ENCODE measurements around the gene CER1. TPM values are rescaled to one million over a fixed set of nuclear protein-coding genes. Genes with fewer than 3 reads are reported as not detected.

The CER1 gene
- total and polyA plus RNA-seq, 9 of the 15 experiments (the other 6 are each of a cell fraction or from before 2014, with no cell fraction given) = not detected

- TF ChIP-seq NR4A1 (CRISPR knock-in tag; IDR thresholded peaks at IDR 0.05) = no peak
- TF ChIP-seq NR4A1 (tag; IDR thresholded peaks at IDR 0.05) = no peak
- TF ChIP-seq KLF16 (IDR thresholded peaks at IDR 0.05) = no peak
- TF ChIP-seq SIRT6 (IDR thresholded peaks at IDR 0.05; ENCODE audit: low read depth, low read length) = no peak
- no peak for TF ChIP-seq HLTF (IDR thresholded peaks at IDR 0.05)
- TF ChIP-seq MBD2 (IDR thresholded peaks at IDR 0.05; ENCODE audit: borderline replicate concordance, low read depth) = no peak
- TF ChIP-seq ZEB2 (IDR thresholded peaks at IDR 0.05) = no peak
- no peak for TF ChIP-seq ZNF23 (CRISPR knock-in tag; IDR thresholded peaks at IDR 0.05)
- no peak for TF ChIP-seq ZNF644 (tag; IDR thresholded peaks at IDR 0.05; ENCODE audit: low read depth)
- TF ChIP-seq, protein P1, sequence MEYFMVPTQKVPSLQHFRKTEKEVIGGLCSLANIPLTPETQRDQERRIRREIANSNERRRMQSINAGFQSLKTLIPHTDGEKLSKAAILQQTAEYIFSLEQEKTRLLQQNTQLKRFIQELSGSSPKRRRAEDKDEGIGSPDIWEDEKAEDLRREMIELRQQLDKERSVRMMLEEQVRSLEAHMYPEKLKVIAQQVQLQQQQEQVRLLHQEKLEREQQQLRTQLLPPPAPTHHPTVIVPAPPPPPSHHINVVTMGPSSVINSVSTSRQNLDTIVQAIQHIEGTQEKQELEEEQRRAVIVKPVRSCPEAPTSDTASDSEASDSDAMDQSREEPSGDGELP (CRISPR knock-in tag; IDR thresholded peaks at IDR 0.05; ENCODE audit: borderline replicate concordance) = no peak
- no peak for TF ChIP-seq SMAD1 (IDR thresholded peaks at IDR 0.05; ENCODE audit: low read depth, low read length, partially characterized antibody)
- no peak for TF ChIP-seq BRD4 (IDR thresholded peaks at IDR 0.05)
- no peak for TF ChIP-seq LEF1 (IDR thresholded peaks at IDR 0.05)
- TF ChIP-seq SMAD4 (CRISPR knock-in tag; conservative IDR thresholded peaks at IDR 0.05) = no peak
- TF ChIP-seq ZNF12 (CRISPR knock-in tag; IDR thresholded peaks at IDR 0.05) = no peak
- no peak for TF ChIP-seq PRDM10 (IDR thresholded peaks at IDR 0.05; ENCODE audit: partially characterized antibody)
- no peak for TF ChIP-seq ZNF561 (CRISPR knock-in tag; conservative IDR thresholded peaks at IDR 0.05)
- WGBS (ENCODE audit: insufficient coverage, low coverage, missing lambda C conversion rate) = 6% methylated on average over 1 of the region's 1 CpG
- ATAC-seq = no peak
- no peak overlapping the region for H3K4me2 ChIP-seq (ENCODE audit: insufficient read depth, low read length)
- no peaks in the 10 kb centered on the region for H3K4me1 ChIP-seq (replicated peaks in 1 of 2; ENCODE audit: control insufficient read depth in 2 of 2, insufficient read depth in 2 of 2, low read length in 2 of 2)
- no peak overlapping the region for H2AFZ ChIP-seq (ENCODE audit: low read depth, low read length)
- H3K79me2 ChIP-seq (ENCODE audit: control insufficient read depth, insufficient read depth, low read length) = no peaks in the 10 kb centered on the region
- POLR2A ChIA-PET = no interaction called here
- H3K4me3 ChIP-seq = no peak overlapping the region
- H3K9me3 ChIP-seq (replicated peaks; ENCODE audit: control insufficient read depth, insufficient read depth, low read depth, low read length) = no peaks in the 10 kb centered on the region
- no peak overlapping the region for H3K9ac ChIP-seq (ENCODE audit: insufficient read depth in 1 of 2, low read depth in 2 of 2, low read length in 2 of 2)
- BruUV-seq (replicated peaks) = no TSS peak
- H3K36me3 ChIP-seq (ENCODE audit: control insufficient read depth, insufficient read depth, low read length) = no peaks in the 10 kb centered on the region
- H3K9me1 ChIP-seq (ENCODE audit: control insufficient read depth, insufficient read depth, low read length) = no peaks in the 10 kb centered on the region
- no peaks in the 10 kb centered on the region for H4K20me1 ChIP-seq (replicated peaks; ENCODE audit: control insufficient read depth, insufficient read depth, low read length)
- intact Hi-C loops (cut with micrococcal nuclease) = no loop called here
- no peak overlapping the region for H3K27ac ChIP-seq (ENCODE audit: extremely low read depth, low read depth, low read length)
- no peak for DNase-seq (ENCODE audit: extremely low read depth in 1 of 4, low spot score in 3 of 4)
- in situ Hi-C loops (cut with MboI) = no loop called here
- H3K27me3 ChIP-seq (ENCODE audit: control insufficient read depth in 2 of 2, insufficient read depth in 2 of 2, low read length in 2 of 2) = no peaks in the 10 kb centered on the region; a peak in 1 of 5 replicates
- CTCF ChIA-PET (ENCODE audit: low intra/inter-chr PET ratio) = no interaction called here
- FAIRE-seq = no peak
Observed at GRCh38 chr9:14756291-14756690, 33.8 kb upstream of the CER1 start.

Measured in K562 (cell line).